ENCODE data around the gene CXCR1. TPM values are rescaled to one million over a fixed set of nuclear protein-coding genes. Genes with fewer than 3 reads are reported as not detected.

CXCR1 gene
- total RNA-seq, 1 donor from 2014 or later = not detected

DNA sequence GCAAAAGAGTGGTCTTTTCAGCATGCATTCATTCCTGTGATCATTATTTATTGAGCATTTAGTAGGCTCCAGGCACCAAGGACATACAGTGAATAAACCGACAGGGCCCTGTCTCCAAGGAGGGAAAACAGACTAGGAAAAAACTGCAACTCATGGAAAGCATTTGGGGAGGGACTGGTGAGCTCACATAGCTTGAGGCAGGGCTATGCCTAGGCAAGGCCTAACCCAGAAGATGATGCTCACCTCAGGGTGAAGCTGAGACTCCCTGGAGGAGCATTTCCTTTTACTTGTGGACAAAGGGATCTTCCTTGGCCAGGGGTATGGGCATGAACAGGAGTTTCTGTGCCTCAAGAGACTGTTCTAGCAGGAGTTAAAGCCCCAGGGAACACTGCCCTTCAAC, 3.9 kb downstream of the CXCR1 start:
- TF ChIP-seq, protein P1, sequence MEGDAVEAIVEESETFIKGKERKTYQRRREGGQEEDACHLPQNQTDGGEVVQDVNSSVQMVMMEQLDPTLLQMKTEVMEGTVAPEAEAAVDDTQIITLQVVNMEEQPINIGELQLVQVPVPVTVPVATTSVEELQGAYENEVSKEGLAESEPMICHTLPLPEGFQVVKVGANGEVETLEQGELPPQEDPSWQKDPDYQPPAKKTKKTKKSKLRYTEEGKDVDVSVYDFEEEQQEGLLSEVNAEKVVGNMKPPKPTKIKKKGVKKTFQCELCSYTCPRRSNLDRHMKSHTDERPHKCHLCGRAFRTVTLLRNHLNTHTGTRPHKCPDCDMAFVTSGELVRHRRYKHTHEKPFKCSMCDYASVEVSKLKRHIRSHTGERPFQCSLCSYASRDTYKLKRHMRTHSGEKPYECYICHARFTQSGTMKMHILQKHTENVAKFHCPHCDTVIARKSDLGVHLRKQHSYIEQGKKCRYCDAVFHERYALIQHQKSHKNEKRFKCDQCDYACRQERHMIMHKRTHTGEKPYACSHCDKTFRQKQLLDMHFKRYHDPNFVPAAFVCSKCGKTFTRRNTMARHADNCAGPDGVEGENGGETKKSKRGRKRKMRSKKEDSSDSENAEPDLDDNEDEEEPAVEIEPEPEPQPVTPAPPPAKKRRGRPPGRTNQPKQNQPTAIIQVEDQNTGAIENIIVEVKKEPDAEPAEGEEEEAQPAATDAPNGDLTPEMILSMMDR (conservative IDR thresholded peaks at IDR 0.05; ENCODE audit: low read depth, low read length) = no peak

DNA sequence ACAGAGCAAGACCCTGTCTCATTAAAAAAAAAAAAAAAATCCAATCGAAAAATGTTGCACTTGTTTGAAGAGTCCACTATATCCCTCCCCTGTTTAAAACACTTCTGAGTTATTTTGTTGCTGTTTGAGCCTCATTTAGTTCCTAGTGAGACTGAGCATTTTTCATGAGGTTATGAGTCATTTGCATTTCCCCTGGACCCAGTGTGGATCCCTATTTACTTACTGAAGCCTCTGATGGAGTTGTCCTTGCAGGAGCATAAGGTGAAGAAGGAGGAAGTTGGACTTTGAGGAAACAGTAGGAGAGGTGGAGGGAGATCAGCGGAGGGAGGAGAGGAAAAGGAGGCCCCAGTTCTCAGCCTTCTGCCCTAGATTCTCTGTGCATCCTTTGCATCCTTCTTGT, 5.1 kb downstream of the CXCR1 start:
- TF ChIP-seq, protein P1 (conservative IDR thresholded peaks at IDR 0.05; ENCODE audit: low read depth, low read length) = no peak
- DNase-seq (ENCODE audit: low read depth) = no peak
- no peak overlapping the region for H3K4me3 ChIP-seq (ENCODE audit: low read depth, low read length)

More for the DNA sequence above, 3.9 kb downstream of the CXCR1 start:
- DNase-seq (ENCODE audit: low read depth) = no peak
- no peak overlapping the region for H3K4me3 ChIP-seq (ENCODE audit: low read depth, low read length)

- no peak for DNase-seq (ENCODE audit: low read depth)
- no peak overlapping the region for H3K4me3 ChIP-seq (ENCODE audit: low read depth, low read length)
- TF ChIP-seq, protein P1 (conservative IDR thresholded peaks at IDR 0.05; ENCODE audit: low read depth, low read length) = no peak
These were observed 10.7 kb downstream of the CXCR1 start for GRCh38 chr2:218155953-218156479.

GRCh38 chr2:218152777-218153176, 14.0 kb downstream of the CXCR1 start:
- H3K4me3 ChIP-seq (ENCODE audit: low read depth, low read length) = no peak overlapping the region
- TF ChIP-seq, protein P1 (conservative IDR thresholded peaks at IDR 0.05; ENCODE audit: low read depth, low read length) = no peak
- DNase-seq (ENCODE audit: low read depth) = no peak

DNA sequence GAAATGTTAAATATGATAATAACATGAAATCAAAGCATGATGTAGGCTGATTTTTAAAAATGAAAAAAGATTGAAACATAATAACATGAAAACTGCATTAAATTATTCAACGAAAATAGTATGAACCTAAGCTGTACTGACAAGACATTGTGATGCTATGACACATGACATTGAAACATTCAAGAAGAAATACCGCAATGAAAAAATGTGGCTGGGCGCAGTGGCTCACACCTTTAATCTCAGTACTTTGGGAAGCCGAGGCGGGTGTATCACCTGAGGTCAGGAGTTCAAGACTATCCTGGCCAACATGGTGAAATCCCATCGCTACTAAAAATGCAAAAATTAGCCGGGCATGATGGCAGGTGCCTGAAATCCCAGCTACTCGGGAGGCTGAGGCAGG, 14.6 kb downstream of the CXCR1 start:
- TF ChIP-seq, protein P1 (conservative IDR thresholded peaks at IDR 0.05; ENCODE audit: low read depth, low read length) = no peak
- DNase-seq (ENCODE audit: low read depth) = no peak
- H3K4me3 ChIP-seq (ENCODE audit: low read depth, low read length) = no peak overlapping the region

DNA sequence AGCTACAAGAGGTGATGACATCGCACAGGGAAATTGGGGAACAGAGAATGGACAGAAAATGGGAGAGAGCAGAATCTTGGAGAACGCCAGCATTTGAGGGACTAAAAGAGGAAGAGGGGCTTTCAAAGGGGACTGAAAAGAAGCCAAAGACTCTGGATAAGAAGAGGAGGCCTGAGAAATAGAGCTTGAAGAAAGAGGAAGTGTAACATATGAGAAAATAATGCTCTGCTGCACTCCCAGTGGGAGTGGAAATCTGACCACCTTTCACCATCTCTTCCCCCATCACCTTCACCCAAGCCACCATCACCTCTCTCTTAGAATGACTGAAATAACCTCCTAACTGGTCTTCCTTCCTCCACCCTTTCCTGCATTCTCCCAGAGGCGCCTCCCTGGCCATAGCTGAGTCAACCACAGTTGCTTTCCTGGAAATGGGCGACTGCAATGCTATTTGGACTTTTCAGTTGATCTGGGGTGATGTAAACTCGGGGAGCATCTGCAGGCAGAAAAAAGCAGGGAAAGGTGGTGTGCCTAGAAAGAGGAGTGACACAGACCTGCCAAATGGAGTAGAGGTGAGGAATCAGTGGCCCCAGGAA, 16.8 kb downstream of the CXCR1 start:
- no peak overlapping the region for H3K4me3 ChIP-seq (ENCODE audit: low read depth, low read length)
- no peak for DNase-seq (ENCODE audit: low read depth)
- TF ChIP-seq, protein P1 (conservative IDR thresholded peaks at IDR 0.05; ENCODE audit: low read depth, low read length) = no peak

DNA sequence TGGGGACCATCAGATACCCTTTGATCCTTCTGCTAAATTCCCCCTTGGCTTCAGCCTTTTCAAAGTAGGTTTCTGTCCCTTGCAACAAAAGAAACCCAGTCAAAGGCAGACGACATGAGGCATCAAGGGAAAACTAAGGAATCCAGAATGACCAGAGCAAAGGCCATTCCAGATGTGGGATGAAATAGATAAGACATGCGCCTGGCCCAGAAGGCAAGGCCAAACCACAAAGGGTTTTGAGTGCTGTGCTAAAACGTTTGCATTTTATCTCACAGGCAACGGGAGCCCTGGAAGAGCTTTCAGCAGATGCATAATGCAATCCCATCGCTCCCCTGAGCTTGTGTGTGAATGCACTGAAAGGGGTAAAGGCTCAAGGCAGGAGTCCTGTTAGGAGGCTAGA, 17.7 kb downstream of the CXCR1 start:
- no peak overlapping the region for H3K4me3 ChIP-seq (ENCODE audit: low read depth, low read length)
- no peak for DNase-seq (ENCODE audit: low read depth)
- TF ChIP-seq, protein P1 (conservative IDR thresholded peaks at IDR 0.05; ENCODE audit: low read depth, low read length) = no peak
